ENCODE results near the gene RNF151.

The RNF151 gene

DNA sequence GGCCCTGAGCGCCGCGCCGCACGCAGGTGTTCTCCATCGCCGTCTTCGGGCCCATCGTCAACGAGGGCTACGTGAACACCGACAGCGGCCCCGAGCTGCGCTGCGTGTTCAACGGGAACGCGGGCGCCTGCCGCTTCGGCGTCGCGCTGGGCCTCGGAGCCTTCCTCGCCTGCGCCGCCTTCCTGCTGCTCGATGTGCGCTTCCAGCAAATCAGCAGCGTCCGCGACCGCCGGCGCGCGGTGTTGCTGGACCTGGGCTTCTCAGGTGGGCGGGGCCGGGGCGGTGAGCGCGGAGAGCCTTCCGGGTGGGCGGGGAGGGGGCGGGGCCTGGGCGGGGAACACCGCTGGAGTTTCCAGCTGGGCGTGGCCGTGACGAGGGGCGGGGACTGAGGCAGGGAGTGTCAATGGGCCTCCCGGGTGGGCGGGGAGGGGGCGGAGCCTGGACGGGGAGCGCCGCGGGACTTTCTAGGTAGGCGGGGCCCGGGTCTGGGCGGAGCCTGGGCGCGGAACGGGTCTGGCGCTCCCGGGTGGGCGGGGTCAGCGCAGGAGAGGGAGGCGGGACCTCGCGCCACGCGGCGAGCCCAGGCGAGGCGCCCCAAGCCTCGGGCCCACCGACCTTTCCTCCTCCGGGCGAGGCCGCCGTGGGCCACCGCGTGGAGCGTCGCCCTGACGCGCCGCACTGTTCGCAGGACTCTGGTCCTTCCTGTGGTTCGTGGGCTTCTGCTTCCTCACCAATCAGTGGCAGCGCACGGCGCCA lies 25.5 kb downstream of the RNF151 start:
- H2AFZ ChIP-seq (ENCODE audit: low read length), result peak overlapping the region; percentile 69
- H4K20me1 ChIP-seq (ENCODE audit: insufficient read depth, low read length), result no peaks in the 10 kb centered on the region
- TF ChIP-seq EZH2 (optimal IDR thresholded peaks at IDR 0.05; ENCODE audit: low read depth, low read length), result no peak
- TF ChIP-seq, protein P1, sequence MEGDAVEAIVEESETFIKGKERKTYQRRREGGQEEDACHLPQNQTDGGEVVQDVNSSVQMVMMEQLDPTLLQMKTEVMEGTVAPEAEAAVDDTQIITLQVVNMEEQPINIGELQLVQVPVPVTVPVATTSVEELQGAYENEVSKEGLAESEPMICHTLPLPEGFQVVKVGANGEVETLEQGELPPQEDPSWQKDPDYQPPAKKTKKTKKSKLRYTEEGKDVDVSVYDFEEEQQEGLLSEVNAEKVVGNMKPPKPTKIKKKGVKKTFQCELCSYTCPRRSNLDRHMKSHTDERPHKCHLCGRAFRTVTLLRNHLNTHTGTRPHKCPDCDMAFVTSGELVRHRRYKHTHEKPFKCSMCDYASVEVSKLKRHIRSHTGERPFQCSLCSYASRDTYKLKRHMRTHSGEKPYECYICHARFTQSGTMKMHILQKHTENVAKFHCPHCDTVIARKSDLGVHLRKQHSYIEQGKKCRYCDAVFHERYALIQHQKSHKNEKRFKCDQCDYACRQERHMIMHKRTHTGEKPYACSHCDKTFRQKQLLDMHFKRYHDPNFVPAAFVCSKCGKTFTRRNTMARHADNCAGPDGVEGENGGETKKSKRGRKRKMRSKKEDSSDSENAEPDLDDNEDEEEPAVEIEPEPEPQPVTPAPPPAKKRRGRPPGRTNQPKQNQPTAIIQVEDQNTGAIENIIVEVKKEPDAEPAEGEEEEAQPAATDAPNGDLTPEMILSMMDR (IDR thresholded peaks at IDR 0.05; ENCODE audit: low read length), result no peak
- TF ChIP-seq EZH2phosphoT487 (IDR thresholded peaks at IDR 0.05; ENCODE audit: low read length), result no peak
- no peaks in the 10 kb centered on the region for H3K36me3 ChIP-seq (replicated peaks; ENCODE audit: insufficient read depth, low read length)
- no peaks in the 10 kb centered on the region for H3K9me2 ChIP-seq (replicated peaks; ENCODE audit: insufficient read depth, low read length)
- H3K27ac ChIP-seq (ENCODE audit: low read length), result no peak overlapping the region
- peak overlapping the region; percentile 31; the same call in 1 of the 2 replicates for H3K4me3 ChIP-seq (ENCODE audit: low read length)
- peaks cover 8% of the 10 kb centered on the region for H3K27me3 ChIP-seq (replicated peaks; ENCODE audit: insufficient read depth, low read length)
- H3K4me2 ChIP-seq (ENCODE audit: low read depth, low read length), result peak overlapping the region; percentile 66
- peak; percentile 94 for DNase-seq
- H3K4me1 ChIP-seq (ENCODE audit: low read length), result peaks cover 16% of the 10 kb centered on the region
- H3K79me2 ChIP-seq (ENCODE audit: low read length), result no peaks in the 10 kb centered on the region
- H3F3A ChIP-seq (ENCODE audit: insufficient read depth, low read length), result peaks cover 13% of the 10 kb centered on the region
- no peaks in the 10 kb centered on the region for H3K9me3 ChIP-seq (replicated peaks; ENCODE audit: insufficient read depth, low read length)
- H3K9ac ChIP-seq (ENCODE audit: low read length), result no peak overlapping the region

GRCh38 chr16:1992704-1993317 lies 26.2 kb downstream of the RNF151 start:
- Histone ChIP-seq H3K4me2 (ENCODE audit: low read depth, low read length) (no peak overlapping the region), H3K9me3 (replicated peaks; ENCODE audit: insufficient read depth, low read length) (no peaks in the 10 kb centered on the region), H3K36me3 (replicated peaks; ENCODE audit: insufficient read depth, low read length) (no peaks in the 10 kb centered on the region), H2AFZ (ENCODE audit: low read length) (no peak overlapping the region), H3F3A (ENCODE audit: insufficient read depth, low read length) (peaks cover 13% of the 10 kb centered on the region), H3K4me1 (ENCODE audit: low read length) (peaks cover 16% of the 10 kb centered on the region), H3K27ac (ENCODE audit: low read length) (no peak overlapping the region), H3K79me2 (ENCODE audit: low read length) (no peaks in the 10 kb centered on the region), H3K9ac (ENCODE audit: low read length) (no peak overlapping the region), H3K9me2 (replicated peaks; ENCODE audit: insufficient read depth, low read length) (no peaks in the 10 kb centered on the region), H3K27me3 (replicated peaks; ENCODE audit: insufficient read depth, low read length) (peaks cover 8% of the 10 kb centered on the region), H4K20me1 (ENCODE audit: insufficient read depth, low read length) (no peaks in the 10 kb centered on the region), H3K4me3 (ENCODE audit: low read length) (no peak overlapping the region)
- no peak for TF ChIP-seq EZH2 (optimal IDR thresholded peaks at IDR 0.05; ENCODE audit: low read depth, low read length)
- TF ChIP-seq, protein P1 (IDR thresholded peaks at IDR 0.05; ENCODE audit: low read length), result no peak
- TF ChIP-seq EZH2phosphoT487 (IDR thresholded peaks at IDR 0.05; ENCODE audit: low read length), result no peak
- no peak for DNase-seq

DNA sequence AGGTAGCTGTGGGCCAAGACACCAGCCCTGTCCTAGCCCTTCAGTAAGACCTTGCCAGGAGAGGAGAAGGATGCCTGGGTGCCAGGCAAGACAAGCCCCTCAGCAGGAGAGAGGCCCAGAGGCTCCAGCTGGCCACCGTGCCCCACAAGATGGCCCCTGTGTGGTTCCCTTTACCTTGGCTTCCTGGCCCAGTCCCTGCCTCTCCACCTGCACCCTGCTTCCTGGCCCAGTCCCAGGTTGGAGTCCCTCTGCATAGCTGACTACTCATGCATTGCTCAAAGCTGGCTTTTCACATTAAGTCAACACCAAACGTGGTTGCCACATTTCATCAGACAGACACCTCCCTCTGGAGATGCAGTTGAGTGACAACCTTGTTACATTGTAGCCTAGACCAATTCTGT lies 27.1 kb downstream of the RNF151 start:
- Histone ChIP-seq H3K9me3 (replicated peaks; ENCODE audit: insufficient read depth, low read length) (no peaks in the 10 kb centered on the region), H3K27me3 (replicated peaks; ENCODE audit: insufficient read depth, low read length) (peaks cover 8% of the 10 kb centered on the region), H4K20me1 (ENCODE audit: insufficient read depth, low read length) (no peaks in the 10 kb centered on the region), H3K79me2 (ENCODE audit: low read length) (no peaks in the 10 kb centered on the region), H3K4me3 (ENCODE audit: low read length) (no peak overlapping the region), H3K36me3 (replicated peaks; ENCODE audit: insufficient read depth, low read length) (no peaks in the 10 kb centered on the region), H3F3A (ENCODE audit: insufficient read depth, low read length) (peaks cover 13% of the 10 kb centered on the region), H3K4me2 (ENCODE audit: low read depth, low read length) (no peak overlapping the region), H3K9me2 (replicated peaks; ENCODE audit: insufficient read depth, low read length) (no peaks in the 10 kb centered on the region), H3K9ac (ENCODE audit: low read length) (no peak overlapping the region), H3K27ac (ENCODE audit: low read length) (no peak overlapping the region), H3K4me1 (ENCODE audit: low read length) (peaks cover 16% of the 10 kb centered on the region), H2AFZ (ENCODE audit: low read length) (no peak overlapping the region)
- TF ChIP-seq EZH2 (optimal IDR thresholded peaks at IDR 0.05; ENCODE audit: low read depth, low read length), result no peak
- TF ChIP-seq, protein P1 (IDR thresholded peaks at IDR 0.05; ENCODE audit: low read length), result no peak
- DNase-seq, result no peak

Data from MM.1S (cell line).